Measurements from ENCODE around the gene ECE1. TPM values are rescaled to one million over a fixed set of nuclear protein-coding genes. Genes with fewer than 3 reads are reported as not detected.

ECE1 gene
- total and polyA plus RNA-seq, 2 of the 13 experiments (the other 11 are each of a cell fraction or from before 2014, with no cell fraction given), result 13.5 to 21.2 TPM

GRCh38 chr1:21338573-21339355 lies 48.5 kb upstream of the ECE1 start (continued):
- peak; percentile 98 for TF ChIP-seq SKIL (CRISPR knock-in tag; IDR thresholded peaks at IDR 0.05; ENCODE audit: borderline replicate concordance)
- TF ChIP-seq MZF1 (CRISPR knock-in tag; IDR thresholded peaks at IDR 0.05; ENCODE audit: borderline replicate concordance), result no peak
- TF ChIP-seq ZNF383 (CRISPR knock-in tag; IDR thresholded peaks at IDR 0.05; ENCODE audit: borderline replicate concordance), result no peak
- no peak for TF ChIP-seq CREBL2 (CRISPR knock-in tag; IDR thresholded peaks at IDR 0.05; ENCODE audit: borderline replicate concordance)
- no peak for TF ChIP-seq TRIM22 (IDR thresholded peaks at IDR 0.05)
- TF ChIP-seq TMF1 (CRISPR knock-in tag; IDR thresholded peaks at IDR 0.05; ENCODE audit: low read depth), result no peak
- peak; percentile 81; the same call in 1 of the 2 replicates for TF ChIP-seq MXD4 (CRISPR knock-in tag; IDR thresholded peaks at IDR 0.05)
- TF ChIP-seq ZNF275 (CRISPR knock-in tag; IDR thresholded peaks at IDR 0.05; ENCODE audit: borderline replicate concordance), result peak; percentile 65; the same call in 1 of the 2 replicates
- TF ChIP-seq YEATS2 (CRISPR knock-in tag; IDR thresholded peaks at IDR 0.05; ENCODE audit: borderline replicate concordance), result no peak; the same call in 1 of the 2 replicates
- TF ChIP-seq ZNF687 (CRISPR knock-in tag; IDR thresholded peaks at IDR 0.05), result peak; percentile 92
- TF ChIP-seq JDP2 (CRISPR knock-in tag; IDR thresholded peaks at IDR 0.05; ENCODE audit: borderline replicate concordance), result no peak
- TF ChIP-seq ZNF570 (CRISPR knock-in tag; IDR thresholded peaks at IDR 0.05; ENCODE audit: borderline replicate concordance), result no peak
- TF ChIP-seq CEBPG (CRISPR knock-in tag; IDR thresholded peaks at IDR 0.05), result peak; percentile 40
- TF ChIP-seq GFI1 (CRISPR knock-in tag; IDR thresholded peaks at IDR 0.05; ENCODE audit: borderline replicate concordance), result no peak
- TF ChIP-seq ZNF496 (CRISPR knock-in tag; IDR thresholded peaks at IDR 0.05; ENCODE audit: insufficient replicate concordance), result no peak
- no peak for TF ChIP-seq ZNF441 (CRISPR knock-in tag; IDR thresholded peaks at IDR 0.05; ENCODE audit: borderline replicate concordance)
- TF ChIP-seq SP2 (CRISPR knock-in tag; IDR thresholded peaks at IDR 0.05), result no peak
- no peak for TF ChIP-seq ZNF432 (CRISPR knock-in tag; IDR thresholded peaks at IDR 0.05; ENCODE audit: borderline replicate concordance)
- no peak for TF ChIP-seq MBD4 (IDR thresholded peaks at IDR 0.05; ENCODE audit: borderline replicate concordance, low read length)

Measured in HepG2 (cell line).